Neutrophil (primary cell): Measurements from ENCODE around the gene IP6K1.

Experiments used
- H3K27ac ChIP-seq: fragments of 200-600 bp; sonication (generic); 2 replicates; pipeline ENCODE4 v1.5.1; 2016; ENCODE audit warnings: mild to moderate bottlenecking, moderate library complexity
- H3K27me3 ChIP-seq: fragments of 200-600 bp; sonication (generic); 2 replicates; pipeline ENCODE4 v1.6.0; 2016; ENCODE audit warnings: mild to moderate bottlenecking
- H3K36me3 ChIP-seq: fragments of 200-600 bp; sonication (generic); 2 replicates; pipeline ENCODE4 v1.5.1; 2017
- H3K4me1 ChIP-seq, 2 experiments: fragments of 200-600 bp in 1 of 2; sonication (generic) in 1 of 2; 1 replicate in 1 of 2; 2 replicates in 1 of 2; pipeline versions ENCODE4 v1.5.1 to v1.6.1; 2013 to 2016; ENCODE audit warnings: low read depth in 1 of 2, low read length in 1 of 2, mild to moderate bottlenecking in 1 of 2, moderate library complexity in 1 of 2; ENCODE audit not compliant: control insufficient read depth in 1 of 2, insufficient read depth in 1 of 2
- H3K4me3 ChIP-seq, 2 experiments: fragments of 200-600 bp in 1 of 2; sonication (generic) in 1 of 2; 1 replicate in 1 of 2; 2 replicates in 1 of 2; pipeline ENCODE4 v1.5.1; 2013 to 2016; ENCODE audit warnings: low read depth in 1 of 2, low read length in 1 of 2, mild to moderate bottlenecking in 1 of 2, moderate library complexity in 1 of 2
- H3K9me3 ChIP-seq: fragments of 200-600 bp; sonication (generic); 2 replicates; pipeline ENCODE4 v1.5.1; 2016
- CTCF ChIP-seq: fragments of 200-600 bp; sonication (generic); IDR thresholded peaks from 2 replicates; pipeline ENCODE4 v1.5.1; 2016; ENCODE audit warnings: antibody characterized with exemption

Gene IP6K1

DNA sequence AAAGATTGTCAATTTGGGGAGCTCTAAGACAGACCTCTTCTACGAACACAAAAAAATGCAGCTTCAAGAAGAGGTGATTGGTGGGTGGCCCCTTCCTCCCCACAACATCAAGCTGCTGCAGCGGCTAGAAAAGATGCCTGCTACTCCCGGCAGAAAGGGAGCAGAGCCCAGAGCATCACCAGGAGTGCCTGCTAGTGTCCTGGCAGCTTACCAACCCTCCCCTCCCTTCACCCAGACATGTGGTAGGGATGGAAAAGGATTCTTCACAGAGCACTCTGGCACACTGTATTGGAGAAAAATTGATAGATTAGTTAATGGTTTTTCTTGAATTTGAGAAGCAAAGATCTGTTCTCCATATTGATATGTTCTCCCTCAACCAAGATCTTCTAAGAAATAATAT lies 10.8 kb downstream of the IP6K1 start:
- Histone ChIP-seq H3K36me3 (peaks cover 37% of the 10 kb centered on the region), H3K27me3 (no peaks in the 10 kb centered on the region)

GRCh38 chr3:49772703-49773102 lies 13.6 kb downstream of the IP6K1 start:
- H3K9me3 ChIP-seq, result no peaks in the 10 kb centered on the region
- no peak for TF ChIP-seq CTCF
- H3K27me3 ChIP-seq, result no peaks in the 10 kb centered on the region
- H3K4me3 ChIP-seq, result no peak overlapping the region
- H3K36me3 ChIP-seq, result peaks cover 36% of the 10 kb centered on the region
- H3K4me1 ChIP-seq, result no peaks in the 10 kb centered on the region
- no peak overlapping the region for H3K27ac ChIP-seq

More for the DNA sequence above, 10.8 kb downstream of the IP6K1 start:
- no peak overlapping the region for H3K4me3 ChIP-seq
- no peak overlapping the region for H3K27ac ChIP-seq
- H3K9me3 ChIP-seq, result no peaks in the 10 kb centered on the region
- peaks cover 0 to under 1% of the 10 kb centered on the region in 2 experiments for H3K4me1 ChIP-seq
- TF ChIP-seq CTCF, result no peak

DNA sequence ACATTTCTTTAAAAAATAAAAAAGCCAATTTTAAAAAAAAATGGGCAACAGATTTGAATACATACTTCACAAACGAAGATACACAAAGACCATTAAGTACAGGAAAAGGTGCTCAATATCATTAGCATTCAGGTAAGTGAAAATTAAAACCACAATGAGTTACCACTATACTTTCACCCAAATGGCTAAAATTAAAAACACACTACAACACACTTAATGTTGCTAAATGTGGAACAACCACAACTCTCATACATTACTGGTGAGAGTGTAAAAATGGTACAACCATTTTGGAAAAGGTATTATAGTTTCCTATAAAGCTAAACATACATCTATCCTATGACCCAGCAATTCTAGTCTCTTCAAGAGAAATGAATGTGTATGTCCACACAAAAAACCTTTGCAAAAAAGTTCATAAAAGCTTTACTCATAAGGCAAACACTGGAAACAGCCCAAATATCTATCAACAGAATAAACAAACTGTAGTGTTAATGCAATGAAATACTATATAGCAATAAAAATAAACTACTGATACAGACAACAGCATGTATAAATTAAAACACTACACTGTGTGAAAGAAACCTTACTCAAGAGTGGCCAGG lies 14.9 kb downstream of the IP6K1 start:
- Histone ChIP-seq H3K36me3 (peaks cover 29% of the 10 kb centered on the region), H3K27ac (no peak overlapping the region), H3K27me3 (no peaks in the 10 kb centered on the region), H3K4me1 (no peaks in the 10 kb centered on the region), H3K4me3 (no peak overlapping the region), H3K9me3 (no peaks in the 10 kb centered on the region)
- TF ChIP-seq CTCF, result no peak

- peaks cover 28% of the 10 kb centered on the region for H3K36me3 ChIP-seq
- H3K9me3 ChIP-seq, result no peaks in the 10 kb centered on the region
- no peak overlapping the region for H3K4me3 ChIP-seq
- H3K4me1 ChIP-seq, result no peaks in the 10 kb centered on the region
- TF ChIP-seq CTCF, result no peak
- no peak overlapping the region for H3K27ac ChIP-seq
- no peaks in the 10 kb centered on the region for H3K27me3 ChIP-seq
These were observed 16.4 kb downstream of the IP6K1 start for GRCh38 chr3:49769926-49770325.

GRCh38 chr3:49769286-49769915 lies 16.9 kb downstream of the IP6K1 start:
- Histone ChIP-seq H3K27ac (no peak overlapping the region), H3K4me1 (no peaks in the 10 kb centered on the region), H3K36me3 (peaks cover 28% of the 10 kb centered on the region), H3K27me3 (no peaks in the 10 kb centered on the region), H3K4me3 (no peak overlapping the region), H3K9me3 (no peaks in the 10 kb centered on the region)
- no peak for TF ChIP-seq CTCF
